GM21529 (cell line): Measurements from ENCODE around the gene SCN4A.
"Not testable (repeated sequence)": the region's sequence is repeated elsewhere in the genome, so short reads cannot be mapped to it uniquely, and the experiment has no call there.

ENCODE experiments used
- ATAC-seq: cut with Tn5 transposase; IDR thresholded peaks from one replicate; pipeline ENCODE4 v1.9.1; 2021; ENCODE audit not compliant: unreplicated experiment

Gene SCN4A

DNA sequence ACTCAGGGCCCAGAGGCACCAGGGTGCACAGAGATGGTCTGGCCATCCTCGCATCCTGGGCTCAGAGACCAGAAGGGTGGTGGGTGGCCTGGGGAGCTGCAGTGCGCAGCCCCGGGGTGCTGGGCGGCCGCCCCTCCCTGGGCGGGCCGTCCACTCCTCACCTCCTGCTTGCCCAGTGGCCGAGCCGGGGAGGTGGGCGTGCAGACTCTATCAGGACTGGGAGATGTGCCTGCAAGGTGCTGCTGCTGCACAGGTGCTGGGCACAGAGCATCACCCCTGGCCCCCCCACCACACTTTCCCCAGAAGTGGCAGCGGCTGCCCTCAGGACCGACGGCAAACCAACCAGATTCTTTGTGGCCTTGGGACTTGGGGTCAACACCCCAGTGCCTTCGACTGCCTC lies at the start of gene SCN4A:
TSS of gene SCN4A (minus strand) at position 123 of the 400 bp plus-strand sequence. CDS start at position 46, 77 bp downstream.
- ATAC-seq = no peak

DNA sequence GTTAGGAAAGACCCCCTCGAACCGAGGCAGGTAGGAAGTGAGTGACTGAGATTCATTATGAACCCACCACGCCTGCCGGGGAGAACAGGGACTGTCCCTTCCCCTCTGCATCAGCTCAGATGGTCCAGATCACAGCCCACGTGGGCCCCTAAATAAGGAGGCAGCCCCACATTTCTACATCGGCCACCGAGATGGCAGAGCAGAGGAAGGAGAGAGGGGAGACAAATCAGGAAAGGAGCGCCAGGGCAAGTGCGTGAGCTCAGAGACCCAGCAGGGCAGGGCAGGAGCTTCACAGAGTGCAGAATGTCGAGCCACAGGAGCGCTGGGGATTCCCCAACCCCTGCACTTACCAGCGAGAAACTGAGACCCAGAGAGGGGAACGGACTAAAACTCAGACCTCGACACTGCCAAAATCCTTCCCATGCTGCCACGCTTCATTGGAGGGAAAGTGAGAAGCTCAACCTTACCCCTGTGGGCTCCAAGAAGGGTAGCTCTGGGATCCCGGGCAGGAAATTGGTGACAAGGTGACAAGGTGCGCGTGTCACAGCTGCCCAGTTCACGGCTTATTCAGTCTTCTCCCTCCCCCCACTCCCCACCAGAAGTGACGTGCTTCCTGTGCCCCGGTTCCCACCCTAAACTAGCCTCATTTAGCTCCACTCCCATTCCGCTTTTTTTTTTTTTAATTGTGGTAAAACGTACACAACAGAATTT lies 47.5 kb upstream of the SCN4A start, which contains the start of gene ICAM2:
TSS of gene ICAM2 (minus strand) at position 578 of the 711 bp plus-strand sequence. CDS start 13,942 bp downstream, outside the sequence.
- peak; percentile 62 for ATAC-seq

DNA sequence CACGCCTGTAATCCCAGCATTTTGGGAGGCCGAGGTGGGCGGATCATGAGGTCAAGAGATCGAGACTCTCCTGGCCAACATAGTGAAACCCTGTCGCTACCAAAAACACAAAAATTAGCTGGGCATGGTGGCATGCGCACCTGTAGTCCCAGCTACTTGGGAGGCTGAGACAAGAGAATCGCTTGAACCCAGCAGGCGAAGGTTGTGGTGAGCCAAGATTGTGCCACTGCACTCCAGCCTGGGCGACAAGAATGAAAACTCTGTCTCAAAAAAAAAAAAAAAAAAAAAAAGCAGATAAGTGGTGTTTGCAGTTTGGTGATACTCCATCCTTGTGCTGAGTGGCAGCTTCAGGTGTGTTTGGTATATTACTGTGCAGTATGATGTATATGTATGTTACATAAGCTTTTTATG lies 46.8 kb upstream of the SCN4A start:
- peak; percentile 5 for ATAC-seq

DNA sequence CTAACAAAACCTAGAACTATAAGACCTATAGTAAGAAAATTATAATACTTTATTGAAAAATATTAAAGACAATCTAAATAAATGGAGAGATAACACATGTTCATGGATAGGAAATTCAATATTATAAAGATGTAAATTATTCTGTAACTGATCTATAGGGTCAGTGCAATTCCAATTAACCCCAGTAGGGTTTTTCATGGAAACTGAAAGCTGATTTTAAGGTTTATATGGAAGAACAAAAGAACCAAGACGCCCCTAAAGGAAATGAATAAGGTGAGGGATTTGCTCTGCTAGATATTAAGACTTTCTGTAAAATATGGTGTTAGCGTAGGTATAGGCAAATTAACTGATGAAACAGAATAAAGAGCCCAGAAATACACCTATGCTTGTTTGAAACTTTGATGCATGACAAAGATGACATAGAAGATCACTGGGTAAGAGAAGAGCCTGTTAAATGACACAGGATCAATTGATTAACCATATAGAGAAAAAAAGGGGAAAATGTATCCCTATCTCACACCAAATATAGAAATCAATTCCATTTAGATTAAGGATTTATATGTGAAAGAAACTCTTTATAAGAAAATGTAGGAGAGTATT lies 44.8 kb upstream of the SCN4A start:
- no peak for ATAC-seq

DNA sequence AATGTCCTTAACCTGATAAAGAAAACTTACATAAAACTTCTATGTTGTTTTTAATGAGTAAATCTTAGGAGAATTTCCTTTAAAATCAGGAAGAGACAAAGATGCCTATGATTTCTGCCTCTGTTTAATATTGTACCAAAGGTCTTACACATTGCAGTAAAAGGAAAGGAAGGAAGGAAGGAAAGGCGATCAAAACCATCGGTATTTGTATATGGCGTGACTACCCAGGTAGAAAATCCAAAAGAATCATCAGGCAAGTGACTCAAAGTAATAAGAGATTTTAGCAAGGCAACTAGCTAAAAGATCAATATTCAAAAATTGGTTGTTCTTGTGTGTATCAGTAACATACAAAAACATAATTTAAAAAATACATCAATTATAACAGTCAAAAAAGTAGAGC lies 44.3 kb upstream of the SCN4A start:
- ATAC-seq = no peak

DNA sequence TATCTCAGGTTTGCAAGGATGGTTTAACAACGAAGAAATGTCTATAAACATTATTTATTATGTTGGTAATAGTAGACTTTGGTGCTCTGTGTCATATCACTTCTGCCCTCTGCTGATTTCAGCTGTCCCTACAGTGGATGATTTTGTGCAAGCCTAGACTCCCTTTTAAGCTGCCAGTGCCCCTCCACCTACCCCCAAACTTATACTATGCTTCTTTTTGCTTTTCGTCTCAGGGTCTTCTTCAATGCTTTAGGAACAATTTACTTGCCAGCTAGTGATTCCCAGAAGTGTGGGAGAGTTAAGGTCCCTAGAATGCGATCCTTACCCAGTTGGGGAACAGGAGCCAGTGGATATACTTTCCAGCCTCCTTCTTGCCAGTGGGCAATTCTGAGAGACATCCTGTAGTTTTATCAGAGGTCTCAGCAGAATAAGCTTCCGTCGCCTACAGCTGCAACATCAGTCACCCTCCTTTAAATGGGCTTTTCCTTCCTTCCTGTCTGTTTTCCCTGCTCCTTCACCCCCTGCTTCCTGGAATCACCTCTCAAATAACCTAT lies 43.6 kb upstream of the SCN4A start:
- no peak for ATAC-seq

DNA sequence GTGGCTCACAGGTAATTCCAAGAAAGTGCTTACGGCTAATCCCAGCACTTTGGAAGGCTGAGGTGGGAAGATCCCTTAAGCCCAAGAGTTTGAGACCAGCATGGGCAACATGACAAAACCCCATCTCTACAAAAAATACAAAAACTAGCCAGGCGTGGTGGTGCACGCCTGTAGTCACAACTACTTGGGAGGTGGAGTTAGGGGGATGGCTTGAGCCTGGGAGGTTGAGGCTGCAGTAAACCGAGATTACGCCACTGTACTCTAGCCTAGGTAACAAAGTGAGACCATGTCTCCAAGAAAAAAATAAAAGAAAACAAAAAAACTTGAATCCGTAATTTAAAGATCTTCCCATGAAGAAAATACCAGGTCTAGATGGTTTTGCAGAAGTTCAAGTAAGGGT lies 42.7 kb upstream of the SCN4A start:
- no peak for ATAC-seq

DNA sequence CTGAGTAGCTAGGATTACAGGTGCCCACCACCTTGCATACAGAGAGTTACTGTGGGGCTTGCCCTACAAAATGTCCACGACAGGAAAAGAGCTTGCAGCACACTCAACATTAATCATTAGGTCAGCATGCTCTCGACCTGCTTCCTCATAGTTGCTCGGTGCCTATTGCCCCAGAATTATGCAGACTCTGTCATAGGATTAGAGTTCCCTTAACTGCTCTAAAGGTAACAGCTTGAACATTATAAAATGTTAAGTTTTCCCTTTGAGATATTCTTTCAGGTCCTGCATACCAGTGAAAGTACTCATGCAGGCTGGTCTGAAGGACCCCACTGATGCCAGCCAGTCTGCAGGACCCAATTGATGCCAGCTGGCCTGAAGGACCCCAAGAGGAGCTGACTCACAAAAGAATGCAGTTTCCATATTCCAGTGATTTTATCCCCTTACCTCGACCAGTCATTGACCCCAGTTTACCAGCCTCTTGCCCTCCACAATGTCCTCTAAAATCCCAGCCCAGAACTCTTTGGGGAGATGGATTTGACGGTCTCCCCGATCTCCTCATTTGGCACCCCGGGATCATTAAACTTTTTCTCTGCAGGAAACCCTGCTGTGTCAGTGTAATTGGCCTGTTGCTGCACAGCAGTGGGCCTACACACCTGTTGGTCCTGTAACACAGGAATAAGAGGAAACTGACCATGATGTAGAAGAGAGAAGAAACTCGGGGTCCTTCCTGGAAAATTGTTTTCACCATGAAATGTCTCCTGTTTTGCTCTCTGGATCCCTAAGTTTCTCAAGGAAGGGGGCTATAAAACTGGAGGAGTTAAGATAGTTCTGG lies 37.1 kb upstream of the SCN4A start:
- no peak for ATAC-seq

DNA sequence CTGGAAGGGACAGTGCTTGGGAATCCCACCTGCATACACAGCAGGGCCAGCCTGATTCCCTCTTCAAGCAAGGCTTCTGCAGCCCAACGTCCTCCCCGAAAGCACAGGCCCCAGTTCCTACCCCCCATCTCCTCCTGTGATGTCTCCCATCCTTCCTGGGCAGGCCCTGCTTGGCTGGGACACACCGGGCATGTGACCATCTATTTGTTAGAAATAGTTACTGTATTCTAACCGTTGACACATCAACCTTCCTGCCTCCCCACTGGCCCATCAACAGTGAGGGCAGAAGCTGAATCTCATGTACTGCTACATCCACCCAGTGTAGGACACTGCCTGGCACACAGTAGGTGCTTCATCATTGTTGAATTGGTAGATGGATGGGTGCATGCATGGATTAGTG lies 36.1 kb upstream of the SCN4A start:
- no peak for ATAC-seq

DNA sequence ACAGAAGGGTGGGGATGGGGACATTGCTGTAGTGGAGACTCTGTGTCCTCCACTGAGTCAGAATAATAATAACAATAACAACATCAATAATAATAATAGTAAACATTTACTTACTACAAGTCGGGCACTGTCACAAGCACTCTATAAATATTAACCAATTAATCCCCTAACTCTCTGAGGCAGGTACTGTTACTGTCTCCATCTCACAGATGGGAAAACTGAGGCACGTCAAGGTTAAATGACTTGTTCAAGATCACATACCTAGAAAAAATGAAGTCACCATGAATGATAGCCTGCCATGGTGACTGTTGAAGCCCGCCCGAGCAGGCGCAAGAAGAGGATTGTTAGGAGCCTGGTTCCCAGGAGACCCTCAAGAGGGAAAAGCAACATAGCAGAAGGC lies 35.6 kb upstream of the SCN4A start:
- ATAC-seq = no peak

DNA sequence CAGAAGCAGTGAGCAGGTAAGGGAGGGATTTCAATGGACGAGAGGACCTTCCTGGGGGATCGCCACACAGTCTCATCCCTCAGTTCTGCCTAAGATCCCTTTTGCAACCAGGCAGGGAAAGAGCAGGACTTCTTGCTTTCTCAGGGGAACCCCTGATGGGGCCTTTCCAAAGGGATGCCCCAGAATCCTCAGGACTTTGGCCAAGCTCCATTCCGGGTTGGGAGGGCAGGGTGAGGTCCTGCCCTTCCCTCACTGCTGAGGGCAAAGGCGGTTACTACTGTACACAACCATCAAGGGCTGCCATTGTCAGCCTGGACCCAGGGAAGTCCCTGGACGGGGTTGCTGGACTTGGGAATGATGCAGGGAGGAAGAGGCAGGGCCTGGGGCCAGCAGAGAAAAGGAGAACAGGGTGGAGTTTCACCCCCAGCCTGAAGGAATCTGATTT lies 35.1 kb upstream of the SCN4A start:
- no peak for ATAC-seq

DNA sequence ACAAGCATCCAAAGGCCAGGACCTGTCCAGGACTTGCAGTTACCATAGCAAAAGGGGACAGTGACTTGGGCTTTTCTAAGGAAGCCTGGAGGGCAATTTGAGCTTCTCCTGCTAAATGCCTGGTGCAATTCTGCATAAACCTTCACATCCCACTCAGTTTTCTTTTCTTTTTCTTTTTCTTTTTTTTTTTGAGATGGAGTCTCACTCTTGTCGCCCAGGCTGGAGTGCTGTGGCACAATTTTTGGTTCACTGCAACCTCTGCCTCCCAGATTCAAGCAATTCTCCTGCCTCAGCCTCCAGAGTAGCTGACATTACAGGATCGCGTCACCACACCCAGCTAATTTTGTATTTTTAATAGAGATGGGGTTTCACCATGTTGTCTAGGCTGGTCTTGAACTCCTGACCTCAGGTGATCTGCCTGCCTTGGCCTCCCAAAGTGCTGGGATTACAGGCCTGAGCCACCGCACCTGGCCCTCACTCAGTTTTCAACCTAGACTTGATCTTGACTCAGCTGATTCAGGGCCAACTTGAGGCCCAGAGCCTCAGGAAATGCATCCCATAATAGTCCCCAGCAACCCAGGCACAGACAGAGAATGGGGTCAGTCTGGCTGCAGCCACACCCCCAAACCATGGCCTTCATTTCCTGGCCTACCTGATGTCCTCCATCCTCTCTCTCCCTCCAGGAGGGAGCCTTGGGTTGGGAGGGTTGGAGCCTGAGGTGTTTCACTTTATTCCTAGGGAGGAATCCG lies 34.5 kb upstream of the SCN4A start:
- ATAC-seq = not testable (repeated sequence)

DNA sequence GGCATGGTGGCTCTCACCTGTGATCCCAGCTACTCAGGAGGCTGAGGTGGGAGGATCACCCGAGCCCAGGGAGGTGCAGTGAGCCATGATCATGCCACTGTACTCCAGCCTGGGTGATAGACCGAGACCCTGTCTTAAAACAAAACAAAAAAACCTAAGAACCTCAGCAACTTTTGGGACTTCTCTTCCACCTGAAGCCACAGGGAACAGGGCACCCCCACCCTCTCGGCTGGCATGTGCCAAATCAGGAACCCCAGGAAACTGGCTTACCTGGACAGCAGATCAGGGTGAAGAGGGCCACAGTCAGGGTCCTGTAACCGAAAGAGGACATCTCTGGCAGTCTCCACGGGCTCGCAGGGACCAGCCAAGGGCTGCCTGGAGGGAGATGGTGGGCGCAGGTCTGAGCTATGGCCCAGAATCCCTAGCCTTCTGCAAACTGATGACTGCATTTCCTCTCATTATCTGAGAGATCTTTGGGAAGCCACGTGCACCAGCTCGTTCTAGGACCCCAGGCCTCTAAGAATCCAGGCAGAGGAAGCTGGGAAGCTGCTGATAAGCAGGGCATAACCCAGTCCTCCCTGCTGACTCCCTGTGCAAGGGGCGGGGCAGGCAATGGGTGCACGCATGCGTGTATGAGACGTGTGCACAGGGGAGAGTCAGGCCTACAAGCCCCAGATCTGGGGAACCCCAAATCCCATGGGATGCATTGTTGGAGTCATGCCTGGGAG lies 33.8 kb upstream of the SCN4A start:
- no peak for ATAC-seq

DNA sequence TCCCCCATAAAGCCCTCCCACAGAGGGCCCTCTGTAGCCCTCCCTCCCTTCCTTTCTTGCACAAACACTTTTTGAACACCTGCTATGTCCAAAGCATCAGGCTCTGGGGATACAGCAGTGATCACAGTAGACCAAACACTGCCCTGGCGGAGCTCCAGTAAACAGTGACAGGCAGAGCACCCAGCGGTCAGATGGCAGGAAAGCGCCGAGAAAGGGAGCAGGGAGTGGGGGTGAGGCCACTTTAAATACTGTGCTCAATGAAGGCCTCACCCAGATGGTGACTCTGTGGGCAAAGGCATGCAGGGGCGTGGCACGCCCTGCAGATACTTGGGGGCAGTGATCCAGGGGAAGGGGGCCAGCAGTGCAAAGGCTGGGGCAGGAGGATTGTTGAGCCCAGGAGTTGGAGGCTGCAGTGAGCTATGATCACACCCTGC lies 33.0 kb upstream of the SCN4A start:
- ATAC-seq = no peak

DNA sequence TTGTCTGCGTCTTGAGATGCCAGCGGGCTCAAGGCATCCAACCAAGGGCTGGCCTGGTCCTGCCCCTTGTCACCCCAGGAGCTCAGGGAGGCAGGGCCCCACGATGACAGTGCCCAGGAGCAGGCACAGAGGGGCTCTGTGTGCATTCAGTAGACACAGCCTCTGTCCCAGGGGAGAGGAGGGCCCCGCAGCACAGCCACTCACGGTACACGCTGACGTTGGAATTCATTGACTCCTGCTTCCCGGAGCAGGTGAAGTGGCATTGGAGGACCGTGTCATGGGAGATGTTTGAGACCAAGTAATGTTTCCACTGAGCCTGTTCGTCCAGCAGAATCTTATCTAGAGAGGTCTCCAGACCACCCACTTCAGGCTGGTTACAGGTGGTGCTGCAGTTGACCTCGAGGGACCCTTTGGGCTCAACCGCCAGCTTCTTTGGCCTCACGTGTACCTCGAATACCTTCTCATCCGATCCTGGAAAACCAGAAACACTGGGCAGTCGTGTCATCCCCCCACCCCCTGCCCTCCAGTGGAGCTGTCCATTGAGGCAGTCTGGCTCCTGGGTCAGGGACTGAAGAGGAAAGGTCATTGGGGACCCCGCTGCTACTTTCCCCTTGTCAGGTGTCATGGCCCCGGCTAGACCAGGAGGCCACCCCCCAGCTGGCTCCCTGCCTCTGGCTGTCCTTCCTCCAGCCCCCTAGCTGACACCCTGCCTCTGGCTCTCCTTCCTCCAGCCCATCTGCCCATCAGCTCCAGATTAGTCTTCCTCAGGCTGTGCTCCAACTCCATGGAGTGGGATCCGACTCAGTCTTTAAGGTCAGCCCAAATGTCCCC lies 32.4 kb upstream of the SCN4A start:
- ATAC-seq = no peak

DNA sequence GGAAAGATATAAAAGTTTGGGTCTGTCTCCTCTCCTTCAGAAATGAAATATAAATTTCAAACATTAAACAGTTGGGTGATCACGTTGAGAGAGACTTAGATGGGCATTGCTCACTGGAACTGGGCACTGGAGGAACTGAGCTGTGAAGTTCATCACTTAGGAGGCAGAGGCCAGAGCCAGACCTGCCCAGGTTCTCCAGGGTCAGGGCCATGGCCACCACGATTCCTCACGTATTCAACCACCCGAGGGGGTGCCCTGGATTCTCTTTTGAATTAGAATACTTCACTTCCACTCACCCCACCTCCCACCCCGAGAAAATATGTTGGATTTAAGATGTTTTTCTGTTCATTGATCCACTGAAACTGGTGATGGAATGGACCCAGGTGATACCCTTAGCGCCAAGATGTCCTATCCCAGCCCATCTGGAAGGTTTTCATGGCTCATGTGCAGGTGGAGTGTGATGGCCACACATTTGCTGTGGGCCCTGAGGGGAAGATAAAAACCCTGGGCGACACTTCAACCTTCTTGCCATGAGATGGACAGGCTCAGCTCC lies 31.6 kb upstream of the SCN4A start:
- ATAC-seq = no peak

DNA sequence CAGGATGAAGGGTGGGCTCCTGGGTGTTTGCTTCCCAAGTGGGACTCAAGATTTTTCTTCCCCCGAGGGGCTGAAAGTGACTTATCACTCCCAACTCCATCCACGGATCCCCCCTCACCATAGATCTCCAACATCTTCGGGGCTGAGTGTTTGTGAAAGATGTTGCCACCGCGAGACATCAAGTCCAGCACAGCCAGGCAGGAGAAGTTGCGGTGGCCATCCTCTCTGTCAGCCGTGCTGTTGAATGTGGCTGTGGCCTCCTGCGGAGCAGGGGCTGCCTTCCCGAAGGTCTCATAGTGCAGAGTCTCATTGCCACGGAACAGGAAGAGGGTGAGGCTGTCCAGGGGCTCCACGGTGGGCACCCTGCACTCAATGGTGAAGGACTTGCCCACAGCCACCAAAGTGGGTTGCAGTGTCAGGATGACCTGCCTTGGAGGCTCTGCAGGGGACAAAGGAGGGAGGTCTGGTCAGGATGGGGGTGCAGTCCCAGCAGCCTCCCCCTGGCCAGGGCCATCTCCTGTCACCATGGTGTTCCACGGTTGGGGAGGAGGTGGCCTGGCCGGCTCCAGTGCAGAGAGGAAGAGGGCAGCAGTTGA lies 30.9 kb upstream of the SCN4A start:
- ATAC-seq = no peak
